B cell (primary cell): Measurements from ENCODE around the gene CACNA1D. TPM values are rescaled to one million over a fixed set of nuclear protein-coding genes. Genes with fewer than 3 reads are reported as not detected.

ENCODE experiments used
- ATAC-seq: fragments of 200-7000 bp; cut with Tn5 transposase; one replicate; pipeline ENCODE4 v1.10.0; 2021; ENCODE audit warnings: low read depth, mild to moderate bottlenecking, moderate number of reproducible peaks, moderate library complexity
- CTCF ChIA-PET: fragments of 350-600 bp; sonication (Branson Sonifier 250); formaldehyde crosslinking; loops from one replicate; lab custom pipeline; 2021; ENCODE audit warnings: antibody characterized with exemption, inconsistent platforms; lab: Charles Lee
- POLR2A ChIA-PET: fragments of 350-600 bp; sonication (Branson Sonifier 250); formaldehyde crosslinking; loops from one replicate; lab custom pipeline; 2021; ENCODE audit warnings: antibody characterized with exemption; lab: Charles Lee
- DNase-seq: peaks from one replicate; pipeline ENCODE4 v3.0.0; 2013
- H2AFZ ChIP-seq: 2 replicates; pipeline ENCODE4 v1.6.1; 2012; ENCODE audit warnings: mild to moderate bottlenecking, low read depth, low read length; ENCODE audit not compliant: insufficient read depth, poor library complexity, severe bottlenecking
- H3K27ac ChIP-seq, 2 donors: 1 replicate in 1 of 2; 2 replicates in 1 of 2; pipeline ENCODE4 v1.5.1; 2012 to 2013; ENCODE audit warnings: low read length in 2 of 2, mild to moderate bottlenecking in 2 of 2, moderate library complexity in 1 of 2
- H3K27me3 ChIP-seq, 4 experiments: fragments of 200-600 bp in 1 of 4; sonication (generic) in 1 of 4; replicated peaks in 1 of 4; 1 replicate in 2 of 4; 2 replicates in 2 of 4; pipeline versions ENCODE4 v1.6.1 to v1.7.0; 2013 to 2016; ENCODE audit warnings: low read length in 3 of 4, mild to moderate bottlenecking in 2 of 4, mixed read lengths in 1 of 4, moderate library complexity in 1 of 4; ENCODE audit not compliant: insufficient read depth in 4 of 4, control insufficient read depth in 3 of 4; ENCODE audit errors: control extremely low read depth in 1 of 4
- H3K36me3 ChIP-seq, 2 experiments: replicated peaks in 1 of 2; 1 replicate in 1 of 2; 2 replicates in 1 of 2; pipeline versions ENCODE4 v1.6.1 to v1.7.1; 2013; ENCODE audit warnings: low read length in 1 of 2; ENCODE audit not compliant: insufficient read depth in 2 of 2, control insufficient read depth in 1 of 2; ENCODE audit errors: control extremely low read depth in 1 of 2, extremely low read depth in 1 of 2
- H3K4me1 ChIP-seq, 2 donors: fragments of 200-600 bp in 1 of 2; sonication (generic) in 1 of 2; 1 replicate in 1 of 2; 2 replicates in 1 of 2; pipeline versions ENCODE4 v1.5.1 to v1.6.1; 2013 to 2017; ENCODE audit warnings: low read length in 2 of 2; ENCODE audit not compliant: control insufficient read depth in 2 of 2, insufficient read depth in 2 of 2
- H3K4me2 ChIP-seq: replicated peaks from 2 replicates; pipeline ENCODE3; 2012; ENCODE audit warnings: mild to moderate bottlenecking, low read depth, low read length; ENCODE audit not compliant: poor library complexity, severe bottlenecking
- H3K4me3 ChIP-seq, 5 experiments: fragments of 200-600 bp in 1 of 5; sonication (generic) in 1 of 5; 1 replicate in 3 of 5; 2 replicates in 2 of 5; pipeline versions ENCODE4 v1.5.1 to v1.7.0; 2011 to 2016; ENCODE audit warnings: low read length in 4 of 5, mild to moderate bottlenecking in 4 of 5, low read depth in 2 of 5, control low read depth in 1 of 5, moderate library complexity in 1 of 5; ENCODE audit not compliant: insufficient read depth in 1 of 5; ENCODE audit errors: control extremely low read depth in 1 of 5, extremely low read depth in 1 of 5
- H3K79me2 ChIP-seq: fragments of 200-600 bp; sonication (generic); one replicate; pipeline ENCODE4 v1.6.0; 2016; ENCODE audit warnings: low read length; ENCODE audit not compliant: control insufficient read depth, insufficient read depth
- H3K9ac ChIP-seq: fragments of 200-600 bp; sonication (generic); 2 replicates; pipeline ENCODE4 v1.6.1; 2017; ENCODE audit warnings: mild to moderate bottlenecking, low read length, moderate library complexity
- H3K9me3 ChIP-seq, 3 donors: one replicate each; pipeline versions ENCODE4 v1.6.1 to v1.7.1; 2013; ENCODE audit warnings: low read length in 2 of 3; ENCODE audit not compliant: control insufficient read depth in 2 of 3, insufficient read depth in 1 of 3; ENCODE audit errors: control extremely low read depth in 1 of 3
- H4K20me1 ChIP-seq: 2 replicates; pipeline ENCODE4 v1.6.0; 2012; ENCODE audit warnings: mild to moderate bottlenecking, low read length; ENCODE audit not compliant: insufficient read depth, control insufficient read depth, poor library complexity, severe bottlenecking
- H3K27ac Mint-ChIP-seq: one replicate; pipeline ENCODE4 v1.8.0; 2021; ENCODE audit warnings: mixed read lengths
- H3K27me3 Mint-ChIP-seq: one replicate; pipeline ENCODE4 v1.8.0; 2021; ENCODE audit warnings: mixed read lengths
- H3K4me1 Mint-ChIP-seq: one replicate; pipeline ENCODE4 v1.8.0; 2021; ENCODE audit warnings: mixed read lengths
- H3K4me3 Mint-ChIP-seq: one replicate; pipeline ENCODE4 v1.8.0; 2021; ENCODE audit warnings: mixed read lengths
- H3K9me3 Mint-ChIP-seq: one replicate; pipeline ENCODE4 v1.8.0; 2022; ENCODE audit warnings: mixed read lengths; ENCODE audit not compliant: insufficient read depth
- EZH2 ChIP-seq: IDR thresholded peaks from 2 replicates; pipeline ENCODE4 v1.6.1; 2012; ENCODE audit warnings: borderline replicate concordance, low read depth, mild to moderate bottlenecking, moderate library complexity, low read length; ENCODE audit not compliant: insufficient read depth, poor library complexity, severe bottlenecking
- WGBS: methylation state at CpG from one replicate; pipeline ENCODE4 v1.1.5; 2013; ENCODE audit warnings: missing lambda C conversion rate; ENCODE audit not compliant: insufficient coverage; 5-methylcytosine and 5-hydroxymethylcytosine counted together
- intact Hi-C: fragments of 100-400 bp; cut with micrococcal nuclease; formaldehyde crosslinking; loops from one replicate; pipeline ENCODE4 v1.10.0; 2022
- polyA plus RNA-seq: library from polyadenylated mRNA; depleted of rRNA; stranded (reverse); fragments of >200 nt; gene quantifications from 2 replicates; pipeline ENCODE4 v1.2.3, GENCODE V29; 2012
- total RNA-seq, 2 donors: library from RNA; stranded (reverse); fragments of 120-200 nt in 1 of 2; gene quantifications; 1 replicate in 1 of 2; 2 replicates in 1 of 2; pipeline versions ENCODE4 v1.2.3 to v1.2.4, GENCODE V29; 2013 to 2022
- TF ChIP-seq, protein P1 (sequence below): fragments of 200-600 bp; IDR thresholded peaks from one replicate; pipeline ENCODE4 v1.8.0; 2022; ENCODE audit warnings: antibody characterized with exemption, mild to moderate bottlenecking

CACNA1D gene
- total and polyA plus RNA-seq, 2 donors (not counting 1 experiment from before 2014, with no cell fraction given): 0.06 to 0.07 TPM

DNA sequence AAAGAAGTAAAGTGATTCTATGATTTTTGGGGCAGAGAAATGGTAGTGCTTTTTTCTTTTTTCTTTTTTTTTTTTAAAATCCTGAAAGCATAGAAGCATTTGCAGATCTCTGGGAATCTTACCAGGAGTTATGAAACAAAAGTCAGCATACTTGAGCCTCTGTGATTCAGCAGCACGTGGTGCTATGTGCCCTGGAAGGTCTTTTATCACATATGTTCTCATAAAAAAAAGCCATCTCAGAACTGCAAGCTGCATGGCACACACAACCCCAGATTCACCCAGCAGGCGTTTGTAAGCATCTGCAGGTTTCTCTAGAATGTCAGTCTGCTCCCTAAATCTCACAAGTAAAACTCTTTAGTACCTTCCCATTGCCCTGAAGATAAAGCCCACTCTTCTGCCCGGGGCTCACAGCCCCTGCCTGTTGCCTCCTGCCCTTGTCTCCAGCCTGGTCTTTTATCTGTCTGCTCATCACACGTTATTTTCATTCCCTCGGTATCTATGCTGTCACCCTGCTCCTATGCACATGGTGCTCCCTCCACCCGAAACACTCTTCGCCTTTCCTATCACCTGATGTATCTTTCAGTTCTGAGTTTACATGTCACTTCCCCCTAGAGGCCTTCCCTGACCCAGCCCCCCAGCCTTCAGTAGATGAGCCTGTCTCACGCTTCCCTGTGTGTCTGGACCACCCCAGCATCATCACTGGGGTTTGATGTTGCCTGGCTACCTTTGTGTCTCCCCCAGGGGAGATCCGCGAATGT lies 279.4 kb downstream of the CACNA1D start:
- WGBS: 71% methylated on average over 10 of the region's 10 CpGs
- peak; percentile 53 for ATAC-seq
- Histone ChIP-seq H3K4me3 (no peak overlapping the region), H2AFZ (peak overlapping the region; percentile 68), H3K9ac (no peak overlapping the region), H3K27me3 (peaks cover 0 to 6% (median 0%) of the 10 kb centered on the region in 4 experiments), H3K27ac (no peak overlapping the region), H3K4me1 (peaks cover 0 to 7% of the 10 kb centered on the region in 2 donors), H3K36me3 (no peaks in the 10 kb centered on the region), H3K4me2 (peak overlapping the region; percentile 42), H4K20me1 (no peaks in the 10 kb centered on the region), H3K9me3 (no peaks in the 10 kb centered on the region), H3K79me2 (no peaks in the 10 kb centered on the region)
- H3K27ac Mint-ChIP-seq: no peak overlapping the region
- DNase-seq: peak; percentile 33
- peaks cover 13% of the 10 kb centered on the region for H3K4me1 Mint-ChIP-seq
- ChIA-PET POLR2A (no interaction called here), CTCF (no interaction called here)
- H3K4me3 Mint-ChIP-seq: peak overlapping the region; percentile 18
- intact Hi-C loops: no loop called here
- H3K27me3 Mint-ChIP-seq: no peaks in the 10 kb centered on the region
- TF ChIP-seq, protein P1, sequence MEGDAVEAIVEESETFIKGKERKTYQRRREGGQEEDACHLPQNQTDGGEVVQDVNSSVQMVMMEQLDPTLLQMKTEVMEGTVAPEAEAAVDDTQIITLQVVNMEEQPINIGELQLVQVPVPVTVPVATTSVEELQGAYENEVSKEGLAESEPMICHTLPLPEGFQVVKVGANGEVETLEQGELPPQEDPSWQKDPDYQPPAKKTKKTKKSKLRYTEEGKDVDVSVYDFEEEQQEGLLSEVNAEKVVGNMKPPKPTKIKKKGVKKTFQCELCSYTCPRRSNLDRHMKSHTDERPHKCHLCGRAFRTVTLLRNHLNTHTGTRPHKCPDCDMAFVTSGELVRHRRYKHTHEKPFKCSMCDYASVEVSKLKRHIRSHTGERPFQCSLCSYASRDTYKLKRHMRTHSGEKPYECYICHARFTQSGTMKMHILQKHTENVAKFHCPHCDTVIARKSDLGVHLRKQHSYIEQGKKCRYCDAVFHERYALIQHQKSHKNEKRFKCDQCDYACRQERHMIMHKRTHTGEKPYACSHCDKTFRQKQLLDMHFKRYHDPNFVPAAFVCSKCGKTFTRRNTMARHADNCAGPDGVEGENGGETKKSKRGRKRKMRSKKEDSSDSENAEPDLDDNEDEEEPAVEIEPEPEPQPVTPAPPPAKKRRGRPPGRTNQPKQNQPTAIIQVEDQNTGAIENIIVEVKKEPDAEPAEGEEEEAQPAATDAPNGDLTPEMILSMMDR: no peak
- TF ChIP-seq EZH2: no peak
- H3K9me3 Mint-ChIP-seq: no peaks in the 10 kb centered on the region

DNA sequence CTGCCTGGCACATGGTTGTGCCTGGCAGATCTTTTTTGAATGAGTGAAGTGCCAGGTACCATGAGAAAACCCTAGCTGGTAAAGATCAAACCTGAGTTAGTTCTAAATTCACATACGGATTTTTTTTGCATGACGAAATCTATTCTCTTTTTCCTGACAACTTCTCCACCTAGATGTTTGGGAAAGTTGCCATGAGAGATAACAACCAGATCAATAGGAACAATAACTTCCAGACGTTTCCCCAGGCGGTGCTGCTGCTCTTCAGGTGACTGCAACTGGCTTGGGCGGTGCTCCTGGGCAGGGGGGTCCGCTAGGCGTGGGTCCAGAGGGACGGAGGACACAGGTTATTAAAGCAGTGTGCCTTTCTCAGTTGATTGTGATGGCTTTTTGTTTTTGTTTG lies 280.0 kb downstream of the CACNA1D start:
- Mint-ChIP-seq H3K27me3 (no peaks in the 10 kb centered on the region), H3K27ac (no peak overlapping the region), H3K4me3 (no peak overlapping the region), H3K4me1 (peaks cover 13% of the 10 kb centered on the region), H3K9me3 (no peaks in the 10 kb centered on the region)
- DNase-seq (no peak), ATAC-seq (no peak)
- WGBS: 100% methylated on average over 3 of the region's 8 CpGs
- intact Hi-C loops: no loop called here
- TF ChIP-seq EZH2: no peak
- TF ChIP-seq, protein P1: no peak
- no peaks in the 10 kb centered on the region for H3K36me3 ChIP-seq
- H2AFZ ChIP-seq: peak overlapping the region; percentile 68
- peak overlapping the region; percentile 42 for H3K4me2 ChIP-seq
- H4K20me1 ChIP-seq: no peaks in the 10 kb centered on the region
- ChIA-PET CTCF (no interaction called here), POLR2A (no interaction called here)
- H3K27me3 ChIP-seq: peaks cover 0 to 3% (median 0%) of the 10 kb centered on the region in 4 experiments
- H3K4me3 ChIP-seq: no peak overlapping the region
- H3K4me1 ChIP-seq: peaks cover 0 to 7% of the 10 kb centered on the region in 2 donors
- no peaks in the 10 kb centered on the region for H3K9me3 ChIP-seq
- H3K9ac ChIP-seq: no peak overlapping the region
- no peak overlapping the region for H3K27ac ChIP-seq
- no peaks in the 10 kb centered on the region for H3K79me2 ChIP-seq
